HEK293 (cell line): ENCODE data around the gene ADAMTSL4.
A peak's percentile ranks its signal among the peaks of the same experiment; 100 is the strongest.

Experiments
- HOXC10 ChIP-seq: sonication (generic); formaldehyde crosslinking; IDR thresholded peaks from 2 replicates; pipeline ENCODE4 v1.8.1; 2023; ENCODE audit warnings: mild to moderate bottlenecking, missing genetic modification reagents
- KLF8 ChIP-seq: fragments of 450-650 bp; formaldehyde crosslinking; IDR thresholded peaks from 2 replicates; pipeline ENCODE4 v1.5.1; 2016; ENCODE audit warnings: missing biosample characterization, missing genetic modification characterization
- MZF1 ChIP-seq: fragments of 450-650 bp; formaldehyde crosslinking; IDR thresholded peaks from 2 replicates; pipeline ENCODE4 v1.5.1; 2017; ENCODE audit warnings: missing biosample characterization, missing genetic modification characterization, borderline replicate concordance
- OSR2 ChIP-seq: fragments of 450-650 bp; formaldehyde crosslinking; IDR thresholded peaks from 2 replicates; pipeline ENCODE4 v1.5.1; 2016; ENCODE audit warnings: missing biosample characterization, missing genetic modification characterization
- OVOL3 ChIP-seq: fragments of 450-650 bp; formaldehyde crosslinking; IDR thresholded peaks from 2 replicates; pipeline ENCODE4 v1.5.1; 2016; ENCODE audit warnings: missing biosample characterization, missing genetic modification characterization
- SCRT1 ChIP-seq: fragments of 450-650 bp; formaldehyde crosslinking; IDR thresholded peaks from 2 replicates; pipeline ENCODE4 v1.5.1; 2016; ENCODE audit warnings: missing biosample characterization, missing genetic modification characterization, borderline replicate concordance
- SP3 ChIP-seq: fragments of 450-650 bp; formaldehyde crosslinking; IDR thresholded peaks from 2 replicates; pipeline ENCODE4 v1.5.1; 2016; ENCODE audit warnings: missing biosample characterization, missing genetic modification characterization
- SP7 ChIP-seq: fragments of 450-650 bp; formaldehyde crosslinking; IDR thresholded peaks from 2 replicates; pipeline ENCODE4 v1.5.1; 2016; ENCODE audit warnings: missing biosample characterization, missing genetic modification characterization
- ZBTB10 ChIP-seq: fragments of 450-650 bp; formaldehyde crosslinking; IDR thresholded peaks from 2 replicates; pipeline ENCODE4 v1.5.1; 2016; ENCODE audit warnings: missing biosample characterization, missing genetic modification characterization
- ZBTB11 ChIP-seq: fragments of 450-650 bp; formaldehyde crosslinking; conservative IDR thresholded peaks from 2 replicates; pipeline ENCODE4 v1.5.1; 2016; ENCODE audit warnings: low read depth, missing biosample characterization, missing genetic modification characterization
- ZFP37 ChIP-seq: fragments of 450-650 bp; formaldehyde crosslinking; IDR thresholded peaks from 2 replicates; pipeline ENCODE4 v1.5.1; 2016; ENCODE audit warnings: missing biosample characterization, missing genetic modification characterization
- ZNF112 ChIP-seq: fragments of 450-650 bp; formaldehyde crosslinking; IDR thresholded peaks from 2 replicates; pipeline ENCODE4 v1.5.0; 2017; ENCODE audit warnings: missing biosample characterization, missing genetic modification characterization
- ZNF121 ChIP-seq: fragments of 450-650 bp; formaldehyde crosslinking; IDR thresholded peaks from 2 replicates; pipeline ENCODE4 v1.5.1; 2016; ENCODE audit warnings: missing biosample characterization, missing genetic modification characterization
- ZNF133 ChIP-seq: fragments of 450-650 bp; formaldehyde crosslinking; IDR thresholded peaks from 2 replicates; pipeline ENCODE4 v1.5.1; 2016; ENCODE audit warnings: missing biosample characterization, missing genetic modification characterization
- ZNF138 ChIP-seq: fragments of 450-650 bp; formaldehyde crosslinking; IDR thresholded peaks from 2 replicates; pipeline ENCODE4 v1.5.1; 2016; ENCODE audit warnings: missing biosample characterization, missing genetic modification characterization, borderline replicate concordance
- ZNF169 ChIP-seq: fragments of 450-650 bp; formaldehyde crosslinking; IDR thresholded peaks from 2 replicates; pipeline ENCODE4 v1.5.1; 2016; ENCODE audit warnings: missing biosample characterization, missing genetic modification characterization
- ZNF248 ChIP-seq: fragments of 450-650 bp; formaldehyde crosslinking; IDR thresholded peaks from 2 replicates; pipeline ENCODE4 v1.5.1; 2017; ENCODE audit warnings: missing biosample characterization, missing genetic modification characterization
- ZNF280C ChIP-seq: fragments of 450-650 bp; formaldehyde crosslinking; IDR thresholded peaks from 2 replicates; pipeline ENCODE4 v1.5.1; 2016; ENCODE audit warnings: missing biosample characterization, missing genetic modification characterization
- ZNF302 ChIP-seq: fragments of 450-650 bp; formaldehyde crosslinking; IDR thresholded peaks from 2 replicates; pipeline ENCODE4 v1.5.1; 2016; ENCODE audit warnings: missing biosample characterization, missing genetic modification characterization, low read depth
- ZNF311 ChIP-seq: fragments of 450-650 bp; formaldehyde crosslinking; IDR thresholded peaks from 2 replicates; pipeline ENCODE4 v1.5.1; 2017; ENCODE audit warnings: missing biosample characterization, missing genetic modification characterization, borderline replicate concordance
- ZNF426 ChIP-seq: fragments of 450-650 bp; formaldehyde crosslinking; IDR thresholded peaks from 2 replicates; pipeline ENCODE4 v1.5.1; 2017; ENCODE audit warnings: missing biosample characterization, missing genetic modification characterization, mild to moderate bottlenecking, inconsistent platforms, moderate library complexity
- ZNF521 ChIP-seq: fragments of 450-650 bp; formaldehyde crosslinking; IDR thresholded peaks from 2 replicates; pipeline ENCODE4 v1.5.1; 2017; ENCODE audit warnings: missing biosample characterization, mild to moderate bottlenecking, missing genetic modification characterization
- ZNF544 ChIP-seq: fragments of 450-650 bp; formaldehyde crosslinking; IDR thresholded peaks from 2 replicates; pipeline ENCODE4 v1.5.0; 2017; ENCODE audit warnings: missing biosample characterization, missing genetic modification characterization
- ZNF558 ChIP-seq: fragments of 450-650 bp; formaldehyde crosslinking; IDR thresholded peaks from 2 replicates; pipeline ENCODE4 v1.5.1; 2016; ENCODE audit warnings: missing biosample characterization, missing genetic modification characterization
- ZNF571 ChIP-seq: fragments of 450-650 bp; formaldehyde crosslinking; IDR thresholded peaks from 2 replicates; pipeline ENCODE4 v1.5.0; 2017; ENCODE audit warnings: missing biosample characterization, missing genetic modification characterization
- ZNF585B ChIP-seq: fragments of 450-650 bp; formaldehyde crosslinking; IDR thresholded peaks from 2 replicates; pipeline ENCODE4 v1.5.1; 2016; ENCODE audit warnings: missing biosample characterization, missing genetic modification characterization
- ZNF610 ChIP-seq: fragments of 450-650 bp; formaldehyde crosslinking; IDR thresholded peaks from 2 replicates; pipeline ENCODE4 v1.5.1; 2016; ENCODE audit warnings: missing biosample characterization, missing genetic modification characterization, borderline replicate concordance
- ZNF621 ChIP-seq: fragments of 450-650 bp; formaldehyde crosslinking; IDR thresholded peaks from 2 replicates; pipeline ENCODE4 v1.5.1; 2017; ENCODE audit warnings: missing biosample characterization, missing genetic modification characterization
- ZNF654 ChIP-seq: fragments of 450-650 bp; formaldehyde crosslinking; IDR thresholded peaks from 2 replicates; pipeline ENCODE4 v1.5.1; 2016; ENCODE audit warnings: low read depth, missing biosample characterization, missing genetic modification characterization
- ZNF658 ChIP-seq: fragments of 450-650 bp; formaldehyde crosslinking; IDR thresholded peaks from 2 replicates; pipeline ENCODE4; 2016; ENCODE audit warnings: missing biosample characterization, missing genetic modification characterization
- ZNF785 ChIP-seq: fragments of 450-650 bp; formaldehyde crosslinking; IDR thresholded peaks from 2 replicates; pipeline ENCODE4 v1.5.1; 2016; ENCODE audit warnings: missing biosample characterization, missing genetic modification characterization
- TF ChIP-seq, protein P1 (sequence below): fragments of 450-650 bp; formaldehyde crosslinking; IDR thresholded peaks from 2 replicates; pipeline ENCODE4 v1.5.1; 2016; ENCODE audit warnings: missing biosample characterization, missing genetic modification characterization

Gene ADAMTSL4

DNA sequence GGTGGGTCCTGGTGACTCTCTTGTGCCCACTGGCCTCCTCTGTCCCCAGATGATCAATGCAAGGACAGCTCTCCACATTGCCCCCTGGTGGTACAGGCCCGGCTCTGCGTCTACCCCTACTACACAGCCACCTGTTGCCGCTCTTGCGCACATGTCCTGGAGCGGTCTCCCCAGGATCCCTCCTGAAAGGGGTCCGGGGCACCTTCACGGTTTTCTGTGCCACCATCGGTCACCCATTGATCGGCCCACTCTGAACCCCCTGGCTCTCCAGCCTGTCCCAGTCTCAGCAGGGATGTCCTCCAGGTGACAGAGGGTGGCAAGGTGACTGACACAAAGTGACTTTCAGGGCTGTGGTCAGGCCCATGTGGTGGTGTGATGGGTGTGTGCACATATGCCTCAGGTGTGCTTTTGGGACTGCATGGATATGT is 10.8 kb downstream of the ADAMTSL4 start (continued):
- no peak for TF ChIP-seq ZBTB10 (tag by site-specific recombination)
- TF ChIP-seq KLF8, result no peak
- no peak for TF ChIP-seq ZNF311 (tag by site-specific recombination)
- no peak for TF ChIP-seq ZNF121 (tag by site-specific recombination)
- no peak for TF ChIP-seq HOXC10 (CRISPR knock-in tag)
- TF ChIP-seq ZNF248 (tag by site-specific recombination), result no peak
- no peak for TF ChIP-seq OSR2 (tag by site-specific recombination)
- TF ChIP-seq, protein P1, sequence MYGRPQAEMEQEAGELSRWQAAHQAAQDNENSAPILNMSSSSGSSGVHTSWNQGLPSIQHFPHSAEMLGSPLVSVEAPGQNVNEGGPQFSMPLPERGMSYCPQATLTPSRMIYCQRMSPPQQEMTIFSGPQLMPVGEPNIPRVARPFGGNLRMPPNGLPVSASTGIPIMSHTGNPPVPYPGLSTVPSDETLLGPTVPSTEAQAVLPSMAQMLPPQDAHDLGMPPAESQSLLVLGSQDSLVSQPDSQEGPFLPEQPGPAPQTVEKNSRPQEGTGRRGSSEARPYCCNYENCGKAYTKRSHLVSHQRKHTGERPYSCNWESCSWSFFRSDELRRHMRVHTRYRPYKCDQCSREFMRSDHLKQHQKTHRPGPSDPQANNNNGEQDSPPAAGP, result 0 out of 2 replicates have a peak, but pooled peaks have one; percentile 38
- no peak for TF ChIP-seq ZNF558 (tag by site-specific recombination)
- no peak for TF ChIP-seq ZNF571
- 0 out of 2 replicates have a peak, but pooled peaks have one; percentile 29 for TF ChIP-seq SP7 (tag by site-specific recombination)
- TF ChIP-seq ZNF521 (tag by site-specific recombination), result no peak
- TF ChIP-seq ZNF112 (tag by site-specific recombination), result no peak
- no peak for TF ChIP-seq ZNF426 (tag by site-specific recombination)
- no peak for TF ChIP-seq ZNF785 (tag by site-specific recombination)
- no peak for TF ChIP-seq ZNF621 (tag by site-specific recombination)
- TF ChIP-seq ZBTB11 (tag by site-specific recombination), result no peak
- TF ChIP-seq ZNF280C (tag by site-specific recombination), result no peak
- TF ChIP-seq SP3 (tag by site-specific recombination), result no peak
- no peak for TF ChIP-seq ZNF585B (tag by site-specific recombination)
- peak; percentile 34; the same call in 1 of the 2 replicates for TF ChIP-seq ZNF654 (tag by site-specific recombination)
- no peak for TF ChIP-seq ZNF133 (tag by site-specific recombination)
- TF ChIP-seq ZNF610, result 0 out of 2 replicates have a peak, but pooled peaks have one; percentile 57
- no peak for TF ChIP-seq ZNF169
- TF ChIP-seq ZNF658 (tag by site-specific recombination), result no peak
- no peak for TF ChIP-seq ZNF544
- TF ChIP-seq ZNF138 (tag by site-specific recombination), result no peak
- no peak for TF ChIP-seq MZF1 (tag by site-specific recombination)
- TF ChIP-seq ZFP37 (tag by site-specific recombination), result no peak
- TF ChIP-seq OVOL3, result no peak
- peak; percentile 100 for TF ChIP-seq SCRT1 (tag by site-specific recombination)
- no peak for TF ChIP-seq ZNF302
